Upper lobe of right lung (tissue), 1 donor: ENCODE measurements around the gene SCUBE1. TPM values are rescaled to one million over a fixed set of nuclear protein-coding genes. Genes with fewer than 3 reads are reported as not detected.
A peak's percentile ranks its signal among the peaks of the same experiment; 100 is the strongest.
"Not testable (repeated sequence)": the region's sequence is repeated elsewhere in the genome, so short reads cannot be mapped to it uniquely, and the experiment has no call there.

ENCODE experiments used
- ATAC-seq: fragments of 200-7000 bp; cut with Tn5 transposase; one replicate; pipeline ENCODE4 v1.9.1; 2020; ENCODE audit warnings: mild to moderate bottlenecking, moderate library complexity
- DNase-seq: peaks from one replicate; pipeline ENCODE4 v3.0.0-alpha.2; 2020
- H3K27ac ChIP-seq: fragments of 200-600 bp; one replicate; pipeline ENCODE4 v1.8.0; 2022
- H3K27me3 ChIP-seq: fragments of 200-600 bp; one replicate; pipeline ENCODE4 v1.8.0; 2022; ENCODE audit warnings: mild to moderate bottlenecking
- H3K36me3 ChIP-seq: fragments of 200-600 bp; one replicate; pipeline ENCODE4 v1.8.0; 2022
- H3K4me1 ChIP-seq: fragments of 200-600 bp; one replicate; pipeline ENCODE4 v1.8.0; 2022
- H3K4me3 ChIP-seq: fragments of 200-600 bp; one replicate; pipeline ENCODE4 v1.8.0; 2022; ENCODE audit warnings: mild to moderate bottlenecking
- H3K9me3 ChIP-seq: fragments of 200-600 bp; one replicate; pipeline ENCODE4 v1.8.0; 2022
- intact Hi-C: fragments of 100-400 bp; cut with DNase I; formaldehyde crosslinking; loops from one replicate; pipeline ENCODE4 v1.11.0; 2022
- total RNA-seq: library from RNA; stranded (reverse); fragmentation: NEBNext Ultra II Directional; extraction: Animal tissue kit (Norgen Biotek cat#: 25700); gene quantifications from one replicate; pipeline ENCODE4 v1.2.1, GENCODE V29; 2021
- TF ChIP-seq, protein P1 (sequence below): fragments of 200-600 bp; IDR thresholded peaks from one replicate; pipeline ENCODE4 v1.8.0; 2022; ENCODE audit warnings: antibody characterized with exemption
- donor health status: DM: no; HTN: yes; CAD: no; lungs with severe emphysema.

Gene SCUBE1
- total RNA-seq, 1 donor from 2014 or later = 36.0 TPM

DNA sequence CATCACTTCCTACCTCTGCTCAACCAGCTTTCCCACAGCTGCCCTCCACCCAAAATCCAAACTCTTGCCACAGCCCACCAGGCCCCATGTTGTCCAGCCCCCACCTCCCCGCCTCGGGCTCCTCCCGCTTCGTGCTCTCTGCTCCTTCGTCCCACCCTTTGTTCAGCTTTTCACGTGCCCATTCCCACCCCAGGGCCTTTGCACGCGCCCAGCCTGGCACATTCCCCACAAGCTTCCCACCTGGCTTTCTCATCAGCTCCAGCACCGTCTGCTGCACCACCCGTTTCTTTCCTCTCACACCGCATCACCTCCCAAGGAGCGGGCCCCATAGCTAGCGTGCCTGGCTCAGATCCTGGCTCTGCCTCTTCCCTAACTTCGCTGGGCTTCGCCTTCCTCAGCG, 54.8 kb downstream of the SCUBE1 start:
- TF ChIP-seq, protein P1, sequence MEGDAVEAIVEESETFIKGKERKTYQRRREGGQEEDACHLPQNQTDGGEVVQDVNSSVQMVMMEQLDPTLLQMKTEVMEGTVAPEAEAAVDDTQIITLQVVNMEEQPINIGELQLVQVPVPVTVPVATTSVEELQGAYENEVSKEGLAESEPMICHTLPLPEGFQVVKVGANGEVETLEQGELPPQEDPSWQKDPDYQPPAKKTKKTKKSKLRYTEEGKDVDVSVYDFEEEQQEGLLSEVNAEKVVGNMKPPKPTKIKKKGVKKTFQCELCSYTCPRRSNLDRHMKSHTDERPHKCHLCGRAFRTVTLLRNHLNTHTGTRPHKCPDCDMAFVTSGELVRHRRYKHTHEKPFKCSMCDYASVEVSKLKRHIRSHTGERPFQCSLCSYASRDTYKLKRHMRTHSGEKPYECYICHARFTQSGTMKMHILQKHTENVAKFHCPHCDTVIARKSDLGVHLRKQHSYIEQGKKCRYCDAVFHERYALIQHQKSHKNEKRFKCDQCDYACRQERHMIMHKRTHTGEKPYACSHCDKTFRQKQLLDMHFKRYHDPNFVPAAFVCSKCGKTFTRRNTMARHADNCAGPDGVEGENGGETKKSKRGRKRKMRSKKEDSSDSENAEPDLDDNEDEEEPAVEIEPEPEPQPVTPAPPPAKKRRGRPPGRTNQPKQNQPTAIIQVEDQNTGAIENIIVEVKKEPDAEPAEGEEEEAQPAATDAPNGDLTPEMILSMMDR = no peak
- no peaks in the 10 kb centered on the region for H3K36me3 ChIP-seq
- ATAC-seq (no peak), DNase-seq (no peak)
- H3K4me1 ChIP-seq = peaks cover 28% of the 10 kb centered on the region
- no peaks in the 10 kb centered on the region for H3K9me3 ChIP-seq
- H3K4me3 ChIP-seq = no peak overlapping the region
- H3K27me3 ChIP-seq = no peaks in the 10 kb centered on the region
- intact Hi-C loops = no loop called here
- H3K27ac ChIP-seq = peak overlapping the region; percentile 74

DNA sequence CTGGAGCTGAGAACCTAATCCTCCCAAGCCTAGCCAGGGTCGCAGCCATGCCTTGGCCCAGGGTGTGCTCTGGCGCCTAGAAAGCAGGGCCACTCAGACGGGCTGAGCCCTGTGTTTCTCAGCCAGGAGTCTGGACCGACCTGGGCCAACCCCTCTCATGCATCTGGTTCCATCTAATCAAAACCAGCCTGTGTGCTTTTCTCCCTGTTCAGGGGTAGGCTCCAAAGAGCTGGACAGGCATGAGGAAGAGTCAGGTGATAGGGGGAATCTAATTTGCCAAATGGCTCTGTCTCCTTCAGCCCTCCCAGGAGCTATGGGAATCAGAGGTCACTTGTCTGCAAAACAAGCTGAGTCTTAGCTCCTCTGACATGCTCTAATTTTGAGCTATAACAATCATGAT, 55.7 kb downstream of the SCUBE1 start:
- intact Hi-C loops = no loop called here
- ATAC-seq = no peak
- H3K9me3 ChIP-seq = no peaks in the 10 kb centered on the region
- no peak overlapping the region for H3K27ac ChIP-seq
- H3K27me3 ChIP-seq = no peaks in the 10 kb centered on the region
- DNase-seq = no peak
- no peaks in the 10 kb centered on the region for H3K36me3 ChIP-seq
- TF ChIP-seq, protein P1 = no peak
- no peak overlapping the region for H3K4me3 ChIP-seq
- H3K4me1 ChIP-seq = peaks cover 25% of the 10 kb centered on the region

DNA sequence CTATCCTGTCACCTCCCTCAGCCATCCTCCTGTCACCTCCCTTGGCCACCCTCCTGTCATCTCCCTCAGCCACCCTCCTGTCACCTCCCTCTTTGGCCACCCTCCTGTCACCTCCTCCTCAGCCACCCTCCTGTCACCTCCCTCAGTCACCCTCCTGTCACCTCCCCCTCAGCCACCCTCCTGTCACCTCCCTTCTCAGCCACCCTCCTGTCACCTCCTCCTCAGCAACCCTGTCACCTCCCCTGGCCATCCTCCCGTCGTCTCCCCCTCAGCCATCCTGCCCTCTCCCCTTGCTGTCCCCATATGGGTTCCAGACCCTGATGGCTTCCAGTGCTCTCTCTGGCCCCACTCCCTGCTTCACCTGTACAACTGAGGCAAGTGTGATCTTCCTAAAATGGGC, 61.8 kb downstream of the SCUBE1 start:
- DNase-seq = no peak
- H3K9me3 ChIP-seq = no peaks in the 10 kb centered on the region
- TF ChIP-seq, protein P1 = no peak
- H3K27me3 ChIP-seq = no peaks in the 10 kb centered on the region
- H3K4me3 ChIP-seq = no peak overlapping the region
- intact Hi-C loops = no loop called here
- no peaks in the 10 kb centered on the region for H3K36me3 ChIP-seq
- no peak overlapping the region for H3K27ac ChIP-seq
- ATAC-seq = no peak
- no peaks in the 10 kb centered on the region for H3K4me1 ChIP-seq

DNA sequence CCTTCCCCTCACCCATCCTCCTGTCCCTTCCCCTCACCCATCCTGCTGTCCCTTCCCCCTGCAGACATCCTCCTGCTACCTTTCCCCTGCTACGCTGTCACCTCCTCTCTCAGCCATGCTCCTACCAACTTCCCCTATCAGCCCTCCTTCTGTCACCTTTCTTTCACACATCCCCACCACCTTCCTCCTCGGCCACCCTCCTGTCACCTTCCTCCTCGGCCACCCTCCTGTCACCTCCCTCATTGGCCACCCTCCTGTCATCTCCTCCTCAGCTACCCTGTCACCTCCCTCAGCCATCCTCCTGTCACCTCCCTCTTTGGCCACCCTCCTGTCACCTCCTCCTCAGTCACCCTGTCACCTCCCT, 62.7 kb downstream of the SCUBE1 start:
- H3K27ac ChIP-seq, H3K36me3 ChIP-seq, H3K9me3 ChIP-seq, intact Hi-C loops, H3K4me1 ChIP-seq, H3K27me3 ChIP-seq, DNase-seq, ATAC-seq, H3K4me3 ChIP-seq: not testable (repeated sequence)

DNA sequence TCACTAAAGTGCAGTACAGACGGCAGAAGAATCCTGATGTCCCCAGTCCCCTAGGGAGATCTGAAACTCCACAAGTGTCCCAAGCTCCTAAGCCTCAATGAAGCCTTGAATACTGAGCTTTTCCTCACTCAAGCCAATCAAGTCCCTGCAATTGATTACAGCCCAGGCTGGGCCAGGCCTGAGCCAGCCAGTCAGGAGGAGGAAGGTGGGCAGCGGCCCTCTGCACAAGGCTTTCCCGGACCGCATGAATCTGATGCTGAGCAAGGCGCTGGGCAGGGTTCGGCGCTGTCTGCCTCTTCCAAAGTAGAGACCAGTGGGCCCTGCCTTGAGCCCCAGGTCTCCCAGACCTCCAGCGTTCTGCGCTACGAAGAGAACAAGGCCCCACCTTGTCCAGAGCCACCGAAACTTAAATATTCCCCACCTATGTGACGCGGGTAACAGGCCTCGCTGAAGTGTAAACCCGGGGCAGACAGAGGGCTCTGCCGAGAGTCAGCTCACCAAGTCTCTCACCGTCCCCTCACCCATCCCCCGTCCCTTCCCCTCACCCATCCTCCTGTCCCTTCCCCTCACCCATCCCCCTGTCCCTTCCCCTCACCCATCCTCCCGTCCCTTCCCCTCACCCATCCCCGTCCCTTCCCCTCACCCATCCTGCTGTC, 63.2 kb downstream of the SCUBE1 start:
- intact Hi-C loops = loop anchor here (10.0 kb wide), 1 partner anchor 105 kb away; no protein-coding TSS in a partner anchor
- Histone ChIP-seq H3K27ac (no peak overlapping the region), H3K9me3 (no peaks in the 10 kb centered on the region), H3K4me1 (no peaks in the 10 kb centered on the region), H3K36me3 (no peaks in the 10 kb centered on the region), H3K27me3 (no peaks in the 10 kb centered on the region), H3K4me3 (no peak overlapping the region)
- DNase-seq (no peak), ATAC-seq (no peak)
- TF ChIP-seq, protein P1 = no peak

DNA sequence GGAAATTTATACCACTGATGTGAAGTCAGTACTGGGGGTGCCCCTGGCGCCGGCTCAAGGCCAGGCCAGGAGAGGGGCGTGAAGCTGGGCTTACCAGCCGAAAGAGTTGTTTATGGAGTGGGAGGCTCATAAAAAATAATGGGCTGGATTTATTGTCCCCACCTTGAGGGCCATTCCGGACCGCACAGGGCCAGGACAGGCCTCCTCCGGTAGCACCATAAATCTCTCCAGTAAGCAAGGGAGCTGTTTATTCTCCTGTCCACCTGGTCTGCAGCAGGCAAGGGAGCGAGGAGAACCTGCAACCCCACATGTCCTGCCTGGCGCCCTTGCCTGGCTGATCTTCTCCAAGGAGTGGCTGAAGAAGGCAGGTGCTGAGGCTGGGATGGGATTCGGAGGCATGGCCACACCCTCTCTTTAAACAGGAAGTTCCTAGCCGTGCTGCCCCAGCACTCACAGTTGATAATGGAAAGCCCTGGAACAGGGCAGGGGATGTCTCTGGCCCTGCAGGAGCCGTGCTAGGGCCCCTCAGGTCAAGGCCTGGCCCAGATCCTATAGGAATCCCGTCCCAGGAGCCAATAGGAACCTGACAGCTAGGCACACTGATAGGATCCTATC, 65.1 kb downstream of the SCUBE1 start:
- no peaks in the 10 kb centered on the region for H3K9me3 ChIP-seq
- no peaks in the 10 kb centered on the region for H3K27me3 ChIP-seq
- TF ChIP-seq, protein P1 = no peak
- H3K4me3 ChIP-seq = no peak overlapping the region
- no peak overlapping the region for H3K27ac ChIP-seq
- DNase-seq (no peak), ATAC-seq (no peak)
- H3K36me3 ChIP-seq = no peaks in the 10 kb centered on the region
- peaks cover 5% of the 10 kb centered on the region for H3K4me1 ChIP-seq
- intact Hi-C loops = loop anchor here (10.0 kb wide), 1 partner anchor 107 kb away; no protein-coding TSS in a partner anchor
